NCI-H2081 treated with DMSO at 0.1 percent for 48 hours (cell line): ENCODE results near the gene TSPAN4.

Source experiments
- DNase-seq: peaks from one replicate; lab custom pipeline; 2025; lab: John Stamatoyannopoulos, UW

TSPAN4 gene

DNA sequence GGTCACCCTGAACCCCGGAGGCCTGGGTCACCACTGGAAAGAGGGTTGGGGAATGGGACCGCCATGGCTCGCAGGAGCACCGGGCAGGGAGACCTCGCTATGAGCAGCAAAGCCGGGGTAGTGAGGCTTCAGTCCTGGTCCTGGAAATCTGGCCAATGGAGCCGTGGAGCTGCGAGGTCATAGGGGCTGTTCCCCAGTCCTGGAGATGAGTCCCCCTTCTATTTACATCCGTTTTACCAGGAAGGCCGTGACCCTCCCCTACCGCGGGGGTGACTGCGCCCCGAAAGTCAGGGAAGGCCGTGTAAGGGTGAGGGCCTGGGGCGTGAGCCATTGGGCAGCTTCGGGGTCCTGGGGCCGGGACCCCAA is 38.1 kb upstream of the TSPAN4 start:
- DNase-seq, result no peak

DNA sequence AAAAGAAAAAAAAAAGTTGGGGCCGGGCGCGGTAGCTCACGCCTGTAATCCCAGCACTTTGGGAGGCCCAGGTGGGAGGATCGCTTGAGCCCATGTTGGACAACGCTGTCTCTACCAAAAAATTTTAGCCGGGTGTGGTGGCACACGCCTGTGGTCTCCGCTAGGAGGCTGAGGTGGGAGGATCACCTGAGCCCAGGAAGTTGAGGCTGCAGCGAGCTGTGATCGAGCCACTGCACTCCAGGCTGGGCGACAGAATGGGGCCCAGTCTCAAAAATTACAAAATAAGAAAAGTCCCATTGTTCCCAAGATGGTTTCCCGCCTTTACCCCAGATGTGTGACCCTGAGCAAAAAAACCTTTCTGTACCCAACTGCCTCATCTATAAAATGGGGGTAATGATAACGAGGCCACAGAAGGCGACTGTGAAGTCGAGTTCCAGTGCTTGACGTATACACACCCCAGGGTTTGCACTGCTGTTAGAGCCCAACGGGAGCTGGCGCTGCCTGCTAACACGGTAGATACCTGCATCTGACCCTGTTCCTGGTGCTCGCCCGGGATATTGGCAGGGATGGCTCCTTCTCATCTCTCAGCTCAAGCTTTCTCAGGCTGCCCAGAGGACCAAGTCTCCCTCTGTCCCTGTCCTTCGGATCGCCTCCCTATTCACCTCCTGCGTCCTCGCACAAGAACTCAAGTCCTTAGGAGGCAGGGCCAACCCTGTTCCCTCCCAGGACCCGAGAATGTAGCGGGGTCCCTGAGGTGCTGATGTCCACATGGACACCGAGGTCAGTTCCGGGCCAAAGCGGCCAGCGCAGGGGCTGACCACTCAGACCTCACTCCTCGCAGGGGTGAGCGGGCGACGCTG is 34.0 kb upstream of the TSPAN4 start:
- no peak for DNase-seq

DNA sequence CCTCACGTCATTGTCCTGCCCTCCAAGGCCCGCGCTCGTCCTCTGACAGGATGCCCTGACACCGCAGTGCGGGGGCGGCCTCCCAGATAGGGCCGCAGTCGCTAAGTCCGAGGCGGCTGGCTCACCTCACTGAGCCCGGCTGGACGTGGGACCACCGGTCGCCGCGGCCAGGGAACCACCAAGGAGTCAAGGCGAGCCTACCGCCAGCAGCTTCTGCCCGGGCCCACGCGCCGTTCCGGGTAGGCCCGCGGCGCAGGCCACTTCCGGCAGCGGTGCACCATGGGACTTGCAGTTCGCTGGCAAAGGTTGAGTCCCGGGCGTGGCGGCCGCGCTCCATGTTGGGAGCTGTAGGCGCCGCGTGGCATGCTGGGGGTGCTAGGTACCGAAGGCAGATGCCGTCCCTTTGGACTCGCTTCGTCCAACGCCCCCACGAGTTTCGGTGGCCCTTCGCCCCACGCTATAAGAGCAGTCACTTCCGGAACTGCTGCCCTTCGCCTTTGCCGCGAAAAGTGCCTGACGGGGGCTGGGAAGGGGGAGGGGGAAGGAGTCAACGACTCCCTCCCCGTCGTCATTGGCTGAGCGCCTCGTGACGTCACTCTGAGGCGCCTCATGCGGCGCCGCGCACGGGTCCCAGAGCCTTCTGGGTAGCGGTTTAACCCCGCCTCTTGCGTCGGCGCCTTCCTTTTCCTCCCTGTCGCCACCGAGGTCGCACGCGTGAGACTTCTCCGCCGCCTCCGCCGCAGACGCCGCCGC is 33.2 kb upstream of the TSPAN4 start, which contains the start of gene RPLP2:
Gene RPLP2 (plus strand): TSS at position 681 of the 753 bp plus-strand sequence. CDS start 268 bp downstream, outside the sequence.
- peak; percentile 87 for DNase-seq

DNA sequence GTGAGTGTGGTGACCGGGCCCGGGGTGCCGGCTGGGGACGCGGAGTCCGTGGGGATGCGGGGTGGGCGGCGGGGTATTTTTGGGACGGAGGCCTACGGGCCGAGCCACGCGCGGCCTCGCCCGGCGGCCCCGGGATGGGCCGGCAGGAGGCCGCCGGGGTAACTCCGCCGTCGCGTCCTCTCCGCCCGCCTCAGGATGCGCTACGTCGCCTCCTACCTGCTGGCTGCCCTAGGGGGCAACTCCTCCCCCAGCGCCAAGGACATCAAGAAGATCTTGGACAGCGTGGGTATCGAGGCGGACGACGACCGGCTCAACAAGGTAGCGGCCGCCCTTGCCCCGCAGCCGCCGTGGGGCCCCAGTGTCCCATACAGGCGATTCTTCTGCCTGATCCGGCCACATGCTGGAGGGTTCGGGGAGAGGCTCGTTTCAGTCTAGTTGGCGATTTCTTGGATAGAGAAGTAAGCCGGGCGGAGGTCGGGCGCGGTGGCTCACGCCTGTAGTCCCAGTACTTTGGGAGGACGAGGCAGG is 32.5 kb upstream of the TSPAN4 start:
- no peak for DNase-seq

DNA sequence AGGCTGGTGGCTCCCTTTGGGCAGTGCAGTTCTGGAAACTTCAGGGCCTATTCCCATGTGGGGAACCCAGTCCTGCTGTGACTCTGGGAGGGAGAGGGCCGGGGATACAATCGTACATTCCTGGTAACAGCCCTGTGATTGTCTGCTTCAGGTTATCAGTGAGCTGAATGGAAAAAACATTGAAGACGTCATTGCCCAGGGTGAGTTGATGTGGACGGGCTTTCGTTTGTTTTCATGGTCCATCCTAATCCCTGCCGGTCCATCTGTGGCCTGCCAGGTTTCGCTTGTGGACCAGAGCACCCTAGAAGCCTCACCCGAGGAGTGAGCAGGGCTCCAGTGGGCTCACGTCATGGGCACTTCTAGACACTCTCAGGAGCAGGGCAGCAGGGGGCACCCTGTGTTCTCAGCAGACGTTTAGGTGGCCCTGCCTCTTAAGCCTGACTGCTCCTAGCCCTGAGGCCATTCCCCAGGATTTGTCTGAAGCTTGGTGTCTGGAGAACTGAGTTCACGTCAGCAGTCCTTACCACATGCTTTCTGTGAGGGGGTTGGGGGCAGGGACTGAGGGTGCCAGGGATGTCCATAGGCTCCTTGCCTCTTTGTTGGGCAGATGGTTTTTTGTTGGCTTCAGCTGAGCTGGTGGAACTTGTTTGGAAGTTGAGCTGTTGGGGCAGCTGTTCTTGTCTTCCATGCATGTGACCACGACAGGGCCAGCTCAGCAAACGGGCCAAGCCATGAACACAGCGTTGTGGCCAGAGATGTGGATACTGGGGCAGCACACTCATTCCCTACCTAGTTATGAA is 31.0 kb upstream of the TSPAN4 start:
- DNase-seq, result no peak

DNA sequence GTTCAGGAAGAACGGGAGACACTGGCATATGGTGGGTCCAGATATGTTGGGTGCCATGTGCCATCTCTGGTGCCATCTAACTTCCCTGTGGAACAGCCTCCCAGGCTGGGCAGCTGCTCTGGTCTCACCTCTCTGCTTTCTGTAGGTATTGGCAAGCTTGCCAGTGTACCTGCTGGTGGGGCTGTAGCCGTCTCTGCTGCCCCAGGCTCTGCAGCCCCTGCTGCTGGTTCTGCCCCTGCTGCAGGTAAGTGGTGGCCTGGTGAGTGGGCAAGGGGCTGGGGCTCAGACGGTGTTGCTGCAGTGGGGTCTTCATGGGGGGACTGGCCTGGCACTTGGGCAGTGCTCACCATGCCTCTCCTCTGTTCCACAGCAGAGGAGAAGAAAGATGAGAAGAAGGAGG is 30.3 kb upstream of the TSPAN4 start:
- no peak for DNase-seq

DNA sequence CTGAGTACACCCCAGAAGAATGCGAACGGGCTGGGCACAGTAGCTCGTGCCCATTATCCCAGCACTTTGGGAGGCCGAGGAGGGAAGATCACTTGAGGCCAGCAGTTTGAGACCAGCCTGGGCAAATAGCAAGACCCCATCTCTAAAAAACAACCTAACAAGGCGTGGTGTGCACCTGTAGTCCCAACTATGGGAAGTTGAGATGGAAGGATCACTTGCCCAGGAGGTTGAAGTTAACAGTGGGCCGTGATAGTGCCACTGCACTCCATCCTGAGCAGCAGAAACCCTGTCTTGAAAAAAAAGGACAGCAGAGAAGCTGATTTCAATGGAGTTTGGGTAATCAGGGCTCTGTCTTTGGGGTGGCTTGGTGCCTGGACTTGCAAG is 29.6 kb upstream of the TSPAN4 start:
- DNase-seq, result no peak

DNA sequence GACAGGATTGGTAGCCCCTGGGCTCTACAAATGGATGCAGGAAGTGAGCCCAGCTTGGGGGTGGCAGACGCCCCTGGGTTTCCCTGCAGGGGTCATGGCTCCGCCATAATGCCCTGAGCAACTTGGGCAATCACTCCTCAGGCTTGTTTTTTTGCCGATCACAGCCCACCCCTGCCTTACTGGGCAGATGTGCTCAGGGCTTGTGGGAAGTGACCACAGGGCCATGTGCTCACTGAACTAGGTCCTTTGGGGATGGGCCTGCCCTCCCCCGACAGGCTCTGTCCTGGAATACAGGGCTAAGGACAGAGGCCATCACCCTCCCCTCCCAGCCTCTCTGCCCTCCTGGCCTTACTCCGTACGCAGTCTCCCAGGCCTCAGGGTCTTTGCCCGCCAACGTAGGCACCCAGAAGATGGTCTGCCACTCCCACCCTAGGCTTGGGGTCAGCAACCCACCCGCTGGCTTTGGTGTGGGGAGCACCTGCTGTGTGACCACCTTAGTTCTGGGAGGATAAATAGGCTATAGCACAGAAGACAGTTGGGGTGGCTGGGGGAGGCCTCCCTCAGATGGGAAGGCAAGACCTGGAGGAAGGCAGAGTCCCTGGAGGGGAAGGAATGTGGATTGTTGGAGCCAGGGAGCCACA is 29.1 kb upstream of the TSPAN4 start:
- DNase-seq, result no peak

DNA sequence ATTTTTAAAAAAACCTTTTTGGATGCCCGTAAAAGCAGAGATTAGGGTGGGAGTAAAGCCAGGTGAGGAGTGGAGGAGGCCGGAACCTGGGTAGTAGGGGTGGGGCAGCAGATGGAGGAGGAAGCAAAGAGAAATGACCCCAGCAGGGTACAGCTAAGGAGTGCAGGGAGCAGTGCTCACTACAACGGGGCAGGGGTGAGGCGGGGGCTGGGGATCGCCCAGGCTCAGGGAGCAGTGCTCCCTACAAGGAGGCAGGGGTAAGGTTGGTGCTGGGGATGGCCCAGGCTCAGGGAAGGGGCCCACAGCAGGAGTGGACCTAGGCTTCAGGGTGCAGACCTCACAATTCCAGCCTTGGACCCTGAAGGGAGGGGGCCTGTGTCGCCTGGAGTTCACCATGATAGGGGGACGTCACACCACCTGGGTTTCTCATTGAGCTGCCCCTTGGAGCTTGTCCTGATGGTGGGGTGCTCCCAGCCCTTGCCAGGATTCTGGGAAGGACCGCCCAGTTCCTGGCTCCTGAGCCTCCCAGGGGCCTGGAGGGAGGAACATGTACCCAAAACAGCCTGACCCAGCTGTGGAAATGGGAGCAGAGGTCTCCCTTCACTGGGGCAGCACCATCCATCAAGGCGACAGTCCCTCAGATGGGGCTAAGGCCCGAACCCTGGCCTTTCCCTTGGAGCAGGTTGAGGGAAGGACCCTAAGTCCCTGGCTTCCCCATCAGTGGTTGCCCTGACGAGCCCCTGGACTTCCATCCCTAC is 26.8 kb upstream of the TSPAN4 start:
- DNase-seq, result no peak

DNA sequence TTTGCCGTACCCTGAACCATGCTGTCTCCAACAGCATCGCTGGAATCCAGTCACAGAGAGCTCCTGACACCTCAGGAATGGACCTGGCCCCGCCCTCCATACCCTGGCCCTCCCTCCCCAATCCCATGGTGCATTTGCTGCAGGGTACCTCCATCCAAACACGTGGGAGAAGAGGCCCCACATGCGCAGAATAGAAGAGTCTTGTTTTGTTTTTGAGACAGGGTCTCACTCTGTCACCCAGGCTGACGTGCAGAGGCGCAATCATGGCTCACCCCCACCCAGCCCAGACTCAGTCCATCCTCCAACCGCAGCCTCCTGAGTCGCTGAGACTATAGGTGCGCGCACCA is 26.2 kb upstream of the TSPAN4 start:
- DNase-seq, result no peak

DNA sequence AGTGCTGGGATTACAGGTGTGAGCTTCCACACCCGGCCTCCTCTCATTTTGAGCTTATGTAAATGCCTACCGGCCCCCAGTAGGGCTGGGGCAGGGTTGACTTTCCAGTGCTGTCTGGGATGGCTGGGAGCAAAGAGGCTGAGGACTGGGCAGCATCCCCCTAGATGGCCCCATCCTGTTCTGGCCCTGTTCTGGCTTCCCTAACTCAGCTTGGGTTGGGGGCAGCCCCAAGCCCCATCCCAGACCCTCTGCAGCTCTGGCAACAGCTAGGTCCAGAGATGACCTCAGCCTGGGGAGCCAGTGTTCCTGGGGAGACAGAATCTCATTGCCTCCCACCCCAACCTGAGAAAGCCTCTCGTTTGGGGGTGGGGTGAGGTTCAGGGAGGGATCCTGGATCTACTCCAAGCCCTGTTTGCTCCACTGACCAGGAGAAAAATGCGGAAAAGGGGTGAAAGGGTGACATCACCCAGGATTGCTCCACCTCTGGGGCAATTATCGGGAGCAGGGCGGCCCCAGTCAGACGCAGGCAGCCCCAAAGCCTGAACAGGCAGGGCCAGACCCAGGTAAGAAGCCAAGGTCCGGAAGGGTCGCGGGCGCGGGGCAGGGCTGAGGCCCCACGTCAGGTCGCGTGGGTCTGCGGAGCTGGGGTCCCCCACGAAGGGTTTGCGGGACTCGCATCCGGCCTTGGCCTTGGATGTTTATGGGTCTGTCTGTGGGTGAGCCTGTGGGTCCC is 24.1 kb upstream of the TSPAN4 start, which contains the start of gene PNPLA2:
Gene PNPLA2 (plus strand): TSS at position 519 of the 733 bp plus-strand sequence. CDS start 805 bp downstream, outside the sequence.
- DNase-seq, result no peak

DNA sequence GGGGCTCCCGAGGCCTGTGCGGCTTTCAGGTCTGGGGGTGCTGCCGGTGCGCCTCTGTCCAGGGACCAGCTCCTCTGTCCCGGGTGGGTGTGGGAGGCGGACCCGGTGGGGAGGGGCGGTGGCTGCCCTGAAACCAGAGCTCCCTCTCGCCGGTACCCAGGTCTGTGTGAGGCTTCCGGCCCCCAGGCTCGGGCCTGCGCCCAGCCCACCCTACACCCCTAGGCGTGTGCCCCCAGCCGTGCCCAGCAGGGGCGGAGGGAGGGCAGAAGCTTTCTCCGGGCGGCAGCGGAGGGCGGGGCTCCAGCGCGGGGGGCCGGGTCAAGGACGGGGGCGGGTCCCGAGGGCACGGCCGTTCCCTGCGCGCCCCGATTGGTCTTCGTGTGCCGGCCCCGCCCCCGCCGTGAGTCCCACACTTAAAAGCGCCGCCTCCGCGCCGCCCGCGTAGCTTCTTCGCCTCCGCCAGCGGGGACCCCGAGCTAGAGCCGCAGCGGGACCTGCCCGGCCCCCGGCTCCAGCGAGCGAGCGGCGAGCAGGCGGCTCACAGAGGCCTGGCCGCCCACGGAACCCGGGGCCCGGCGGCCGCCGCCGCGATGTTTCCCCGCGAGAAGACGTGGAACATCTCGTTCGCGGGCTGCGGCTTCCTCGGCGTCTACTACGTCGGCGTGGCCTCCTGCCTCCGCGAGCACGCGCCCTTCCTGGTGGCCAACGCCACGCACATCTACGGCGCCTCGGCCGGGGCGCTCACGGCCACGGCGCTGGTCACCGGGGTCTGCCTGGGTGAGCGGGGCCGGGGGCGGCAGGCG is 23.3 kb upstream of the TSPAN4 start:
- no peak for DNase-seq

DNA sequence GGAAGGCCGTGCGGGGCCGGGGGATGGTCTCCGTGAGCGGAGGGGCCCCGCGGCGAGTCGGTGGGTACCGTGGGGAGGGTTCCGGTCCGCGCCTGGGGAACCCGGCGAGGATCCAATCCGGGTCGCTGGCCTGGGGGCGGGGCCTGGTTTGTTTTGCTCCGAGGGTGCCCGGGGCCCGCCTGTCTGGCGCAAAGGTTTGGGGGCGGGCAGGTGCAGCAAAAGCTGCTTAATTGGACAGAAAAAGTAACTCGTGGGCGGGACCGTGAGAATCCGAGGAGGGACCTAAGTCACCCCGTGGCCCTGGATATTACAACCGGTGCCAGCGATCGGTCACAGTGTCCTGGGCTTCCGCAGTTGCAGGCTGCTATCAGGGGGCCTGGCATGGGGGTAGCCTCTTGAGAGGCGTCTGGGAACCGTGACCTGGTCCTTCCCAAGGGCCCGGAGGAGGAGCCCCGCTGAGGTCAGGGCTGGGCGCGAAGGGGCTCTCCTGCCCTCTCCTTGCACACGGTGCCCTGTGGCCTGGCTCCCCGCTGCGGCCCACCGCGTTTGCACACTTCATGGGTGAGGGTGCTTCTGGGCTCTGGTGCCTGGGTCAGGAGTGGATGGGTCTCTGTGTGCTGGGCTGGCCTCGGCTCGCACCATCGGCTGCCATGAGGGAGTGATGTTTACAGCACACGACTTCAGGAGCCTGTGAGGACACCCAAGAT is 22.6 kb upstream of the TSPAN4 start:
- no peak for DNase-seq

DNA sequence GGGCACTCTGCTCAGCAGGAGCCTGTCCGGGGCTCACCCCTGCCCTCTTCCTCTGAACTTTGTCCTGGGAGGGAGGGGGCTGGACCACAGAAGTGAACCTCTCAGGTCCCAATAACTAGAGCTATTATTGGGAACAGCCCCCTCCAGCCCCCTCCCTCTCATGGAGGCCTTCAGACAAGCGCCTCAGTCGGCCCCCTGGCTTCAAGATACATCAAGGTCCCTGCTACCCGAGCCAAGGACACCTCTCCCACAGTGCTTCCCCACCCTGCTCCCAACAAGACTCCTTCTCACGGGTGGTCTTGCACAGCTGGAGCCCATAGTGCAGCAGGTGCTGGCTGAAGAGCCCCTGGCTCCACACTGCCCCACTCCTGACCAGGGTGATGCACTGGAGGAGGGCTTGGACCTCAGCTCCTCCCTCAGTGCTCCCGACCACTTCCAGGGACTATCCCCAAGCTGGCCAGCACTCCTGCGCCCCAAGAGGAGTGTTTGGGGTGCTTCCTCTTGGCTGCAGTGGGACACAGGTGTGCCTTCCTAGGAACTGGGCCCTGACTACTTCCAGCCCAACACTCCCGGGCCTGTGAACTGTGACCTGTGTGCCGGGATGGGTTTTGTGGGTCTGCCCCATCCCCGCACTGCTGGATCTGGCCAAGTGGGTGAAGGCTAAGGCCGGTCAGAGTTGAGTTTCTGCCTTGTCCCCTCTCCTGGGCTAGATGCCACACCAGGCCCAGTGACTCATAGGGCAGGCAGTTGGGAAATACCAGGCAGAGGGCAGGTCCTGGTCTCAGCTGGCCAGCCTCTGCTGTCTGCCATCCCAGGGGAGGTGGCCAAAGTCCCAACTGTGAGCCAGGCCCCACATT is 21.8 kb upstream of the TSPAN4 start:
- no peak for DNase-seq

DNA sequence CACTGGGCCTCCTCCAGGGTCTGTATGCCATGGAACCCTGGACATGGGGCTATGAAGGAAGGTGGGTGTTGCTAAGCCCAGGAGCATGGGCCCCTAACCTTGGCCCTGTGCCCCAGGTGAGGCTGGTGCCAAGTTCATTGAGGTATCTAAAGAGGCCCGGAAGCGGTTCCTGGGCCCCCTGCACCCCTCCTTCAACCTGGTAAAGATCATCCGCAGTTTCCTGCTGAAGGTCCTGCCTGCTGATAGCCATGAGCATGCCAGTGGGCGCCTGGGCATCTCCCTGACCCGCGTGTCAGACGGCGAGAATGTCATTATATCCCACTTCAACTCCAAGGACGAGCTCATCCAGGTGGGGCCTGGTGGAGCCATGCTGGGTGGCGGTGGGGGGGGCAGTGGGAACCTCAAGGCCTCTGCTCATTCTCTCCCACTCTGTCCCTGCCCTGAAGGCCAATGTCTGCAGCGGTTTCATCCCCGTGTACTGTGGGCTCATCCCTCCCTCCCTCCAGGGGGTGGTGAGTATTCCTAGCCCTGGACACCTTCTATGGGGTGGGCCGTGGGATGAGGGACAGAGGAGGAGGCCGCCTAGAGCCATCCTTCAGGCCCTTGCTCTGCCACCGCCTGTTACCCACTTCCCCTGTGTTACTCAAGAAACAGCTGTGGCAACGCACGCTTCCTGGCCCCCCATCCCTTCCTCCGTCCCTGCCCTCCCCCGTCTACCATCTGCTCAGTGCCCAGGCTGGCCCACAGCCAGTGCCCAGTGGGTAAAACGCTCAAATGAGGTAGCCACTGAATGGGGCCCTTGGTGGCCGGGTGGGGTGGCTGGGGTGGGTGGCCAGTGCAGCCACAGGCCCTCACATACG is 20.9 kb upstream of the TSPAN4 start:
- no peak for DNase-seq

DNA sequence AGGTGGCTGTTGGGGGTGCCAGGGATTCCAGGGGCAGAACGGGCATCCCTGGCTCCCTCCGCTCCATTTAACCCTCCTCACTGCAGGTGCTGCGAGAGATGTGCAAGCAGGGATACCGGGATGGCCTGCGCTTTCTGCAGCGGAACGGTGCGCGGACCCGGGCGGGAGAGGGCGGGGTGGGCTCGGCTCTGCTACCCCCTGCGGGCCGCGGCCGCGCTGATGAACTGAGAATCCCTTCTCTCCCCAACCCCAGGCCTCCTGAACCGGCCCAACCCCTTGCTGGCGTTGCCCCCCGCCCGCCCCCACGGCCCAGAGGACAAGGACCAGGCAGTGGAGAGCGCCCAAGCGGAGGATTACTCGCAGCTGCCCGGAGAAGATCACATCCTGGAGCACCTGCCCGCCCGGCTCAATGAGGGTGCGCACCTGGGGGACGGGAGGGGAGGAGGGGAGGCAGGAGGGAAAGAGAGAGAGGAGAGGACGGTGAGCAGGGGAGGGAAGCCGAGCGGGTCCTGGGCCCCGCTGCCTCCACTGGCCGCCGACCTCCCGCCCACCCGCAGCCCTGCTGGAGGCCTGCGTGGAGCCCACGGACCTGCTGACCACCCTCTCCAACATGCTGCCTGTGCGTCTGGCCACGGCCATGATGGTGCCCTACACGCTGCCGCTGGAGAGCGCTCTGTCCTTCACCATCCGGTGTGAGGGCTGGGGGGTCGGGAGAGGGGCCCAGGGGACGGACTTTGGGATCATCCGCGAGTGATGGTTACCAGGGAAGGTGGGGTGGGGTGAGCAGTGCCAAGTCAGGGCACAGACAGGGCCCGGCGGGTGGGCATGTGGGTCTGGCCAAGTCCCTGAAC is 19.0 kb upstream of the TSPAN4 start:
- DNase-seq, result no peak
